ENCODE results near the gene IDH2. TPM values are rescaled to one million over a fixed set of nuclear protein-coding genes. Genes with fewer than 3 reads are reported as not detected.

The IDH2 gene
- total and polyA plus RNA-seq, 7 experiments from 2014 or later = 32.4 to 230 (median 51.9) TPM

DNA sequence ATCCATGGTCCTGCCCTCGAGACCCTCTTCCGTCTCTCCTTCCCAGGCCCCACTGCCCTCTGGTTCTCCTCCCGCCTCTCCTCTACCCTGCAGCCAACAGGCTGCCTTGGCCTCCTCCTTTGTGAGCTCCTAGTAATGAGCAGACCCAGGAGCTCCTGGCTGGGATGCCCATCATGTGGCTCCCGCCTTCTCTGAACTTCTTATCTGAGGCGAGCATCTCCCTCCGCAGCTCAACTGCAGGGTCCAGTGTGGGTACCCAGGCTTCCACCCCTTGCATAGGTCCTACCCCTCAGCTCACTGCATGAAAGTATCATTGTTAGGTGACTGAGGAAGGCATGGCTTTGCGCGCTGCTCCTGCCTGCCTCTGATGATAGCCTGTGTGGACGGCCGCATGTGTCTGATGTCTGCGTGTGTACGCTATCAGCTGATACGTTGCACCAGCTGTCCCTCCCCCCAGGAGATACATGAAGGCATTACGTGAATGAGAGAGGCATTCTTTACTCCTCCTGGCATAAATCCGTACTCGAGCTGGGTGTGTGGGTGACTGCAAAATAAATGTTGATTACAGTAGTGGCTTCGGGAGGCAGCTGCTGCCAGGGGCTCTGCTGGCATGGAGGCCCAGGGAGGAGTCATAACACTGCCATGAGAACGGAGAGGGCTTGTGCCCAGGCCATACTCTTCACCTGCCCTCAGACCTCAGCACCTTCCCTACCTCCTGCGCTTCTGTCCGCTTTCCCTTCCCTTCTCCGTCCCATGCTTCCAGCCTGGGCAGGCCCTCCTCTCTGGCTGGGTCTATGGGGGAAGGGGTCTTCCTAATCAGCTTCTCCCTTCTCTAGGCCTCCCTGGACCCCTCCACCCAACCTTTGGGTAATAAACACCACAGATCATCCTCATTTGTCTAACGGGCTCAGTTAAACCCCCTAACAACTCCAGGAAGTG is 52.3 kb downstream of the IDH2 start:
- Mint-ChIP-seq H3K9me3 (no peaks in the 10 kb centered on the region), H3K4me3 (no peak overlapping the region), H3K4me1 (peaks cover 14 to 49% (median 30%) of the 10 kb centered on the region in 7 donors), H3K36me3 (peaks cover 0 to 6% (median 0%) of the 10 kb centered on the region in 5 donors), H3K27me3 (no peaks in the 10 kb centered on the region), H3K27ac (peak overlapping the region in 1 of 9 donors; percentile 59)
- H3K4me1 ChIP-seq (ENCODE audit: control insufficient read depth in 2 of 2, insufficient read depth in 2 of 2, low read length in 2 of 2) = no peaks in the 10 kb centered on the region
- no peak overlapping the region for H3K27ac ChIP-seq (ENCODE audit: low read depth, low read length)
- intact Hi-C loops (cut with micrococcal nuclease) = no loop called here
- H3K36me3 ChIP-seq (ENCODE audit: control insufficient read depth in 2 of 3, insufficient read depth in 3 of 3, low read length in 3 of 3) = no peaks in the 10 kb centered on the region
- H3K27me3 ChIP-seq (ENCODE audit: control insufficient read depth in 2 of 2, insufficient read depth in 2 of 2, low read length in 2 of 2) = no peaks in the 10 kb centered on the region
- ChIA-PET CTCF (no interaction called here), POLR2A (no interaction called here)
- no peak overlapping the region for H3K4me3 ChIP-seq (ENCODE audit: low read length)
- H3K9me3 ChIP-seq (ENCODE audit: control insufficient read depth in 2 of 3, low read length in 3 of 3) = no peaks in the 10 kb centered on the region
- ATAC-seq (no peak), DNase-seq (no peak)

- Histone ChIP-seq H3K36me3 (ENCODE audit: control insufficient read depth in 2 of 3, insufficient read depth in 3 of 3, low read length in 3 of 3) (no peaks in the 10 kb centered on the region), H3K4me1 (ENCODE audit: control insufficient read depth in 2 of 2, insufficient read depth in 2 of 2, low read length in 2 of 2) (no peaks in the 10 kb centered on the region), H3K9me3 (ENCODE audit: control insufficient read depth in 2 of 3, low read length in 3 of 3) (no peaks in the 10 kb centered on the region), H3K27me3 (ENCODE audit: control insufficient read depth in 2 of 2, insufficient read depth in 2 of 2, low read length in 2 of 2) (no peaks in the 10 kb centered on the region), H3K27ac (ENCODE audit: low read depth, low read length) (no peak overlapping the region), H3K4me3 (ENCODE audit: low read length) (no peak overlapping the region)
- no peaks in the 10 kb centered on the region for H3K9me3 Mint-ChIP-seq
- H3K27me3 Mint-ChIP-seq = no peaks in the 10 kb centered on the region
- H3K4me1 Mint-ChIP-seq = peaks cover 10 to 45% (median 24%) of the 10 kb centered on the region in 7 donors
- intact Hi-C loops (cut with micrococcal nuclease) = no loop called here
- ATAC-seq (no peak), DNase-seq (no peak)
- H3K27ac Mint-ChIP-seq = peak overlapping the region in 1 of 9 donors; percentile 51
- POLR2A ChIA-PET = no interaction called here
- CTCF ChIA-PET = interaction anchor here (0.9 kb wide), 1 partner anchor 151 kb away, joined by 3 read pairs; no protein-coding TSS in a partner anchor
- peaks cover 0 to 7% (median 0%) of the 10 kb centered on the region in 5 donors for H3K36me3 Mint-ChIP-seq
- no peak overlapping the region for H3K4me3 Mint-ChIP-seq
Measured at GRCh38 chr15:90049030-90049429, 53.2 kb downstream of the IDH2 start.

DNA sequence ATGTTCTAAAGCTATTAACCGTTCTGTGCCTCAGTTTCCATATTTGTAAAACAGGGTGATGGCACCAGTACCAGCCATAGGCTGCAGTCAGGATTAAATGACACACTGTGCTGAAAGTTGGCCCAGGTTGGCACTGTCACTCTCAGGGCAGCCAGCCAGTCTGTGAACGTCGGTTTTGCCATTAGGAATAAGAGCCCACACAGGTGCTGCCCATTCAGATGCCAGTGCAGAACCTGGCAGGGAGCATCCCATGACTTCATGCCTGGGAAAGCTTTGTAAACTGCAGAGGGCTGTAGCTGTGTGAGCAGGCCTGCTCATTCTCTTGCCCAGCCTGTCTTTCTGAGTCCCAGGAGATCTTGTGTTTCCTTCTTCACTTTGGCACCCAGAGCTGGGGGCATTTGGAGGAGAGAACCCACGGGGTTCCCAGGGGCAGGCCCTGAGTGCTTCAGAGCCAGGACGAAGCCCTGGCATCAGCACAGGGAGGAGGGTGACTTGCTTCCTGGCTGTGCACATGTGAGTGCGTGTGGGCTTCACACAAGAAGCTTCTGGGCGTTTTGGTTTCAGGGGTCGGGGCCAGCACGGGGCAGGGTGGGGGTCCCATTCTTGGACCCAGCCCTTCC is 54.2 kb downstream of the IDH2 start:
- no peaks in the 10 kb centered on the region for H3K4me1 ChIP-seq (ENCODE audit: control insufficient read depth in 2 of 2, insufficient read depth in 2 of 2, low read length in 2 of 2)
- POLR2A ChIA-PET = no interaction called here
- no peak for ATAC-seq

GRCh38 chr15:90046911-90047392 is 55.3 kb downstream of the IDH2 start:
- H3K36me3 Mint-ChIP-seq = peaks cover 0 to 7% (median 0%) of the 10 kb centered on the region in 5 donors
- no peak for DNase-seq
- peak; percentile 49 for ATAC-seq
- Histone ChIP-seq H3K36me3 (ENCODE audit: control insufficient read depth in 2 of 3, insufficient read depth in 3 of 3, low read length in 3 of 3) (no peaks in the 10 kb centered on the region), H3K4me1 (ENCODE audit: control insufficient read depth in 2 of 2, insufficient read depth in 2 of 2, low read length in 2 of 2) (no peaks in the 10 kb centered on the region), H3K4me3 (ENCODE audit: low read length) (no peak overlapping the region), H3K9me3 (ENCODE audit: control insufficient read depth in 2 of 3, low read length in 3 of 3) (no peaks in the 10 kb centered on the region), H3K27ac (ENCODE audit: low read depth, low read length) (no peak overlapping the region), H3K27me3 (ENCODE audit: control insufficient read depth in 2 of 2, insufficient read depth in 2 of 2, low read length in 2 of 2) (no peaks in the 10 kb centered on the region)
- intact Hi-C loops (cut with micrococcal nuclease) = no loop called here
- H3K27me3 Mint-ChIP-seq = no peaks in the 10 kb centered on the region
- peaks cover 4 to 38% (median 18%) of the 10 kb centered on the region in 7 donors for H3K4me1 Mint-ChIP-seq
- POLR2A ChIA-PET = no interaction called here
- H3K27ac Mint-ChIP-seq = peak overlapping the region in 1 of 9 donors; percentile 25
- CTCF ChIA-PET = no interaction called here
- no peaks in the 10 kb centered on the region for H3K9me3 Mint-ChIP-seq
- no peak overlapping the region for H3K4me3 Mint-ChIP-seq

More for the DNA sequence above, 54.2 kb downstream of the IDH2 start:
- CTCF ChIA-PET = interaction anchor here (0.9 kb wide), 1 partner anchor 150 kb away, joined by 3 read pairs; no protein-coding TSS in a partner anchor
- Mint-ChIP-seq H3K36me3 (peaks cover 0 to 7% (median 0%) of the 10 kb centered on the region in 5 donors), H3K4me3 (no peak overlapping the region), H3K27me3 (no peaks in the 10 kb centered on the region), H3K9me3 (no peaks in the 10 kb centered on the region), H3K27ac (peak overlapping the region in 1 of 9 donors; percentile 41), H3K4me1 (peaks cover 8 to 47% (median 24%) of the 10 kb centered on the region in 7 donors)
- intact Hi-C loops (cut with micrococcal nuclease) = no loop called here
- no peak overlapping the region for H3K4me3 ChIP-seq (ENCODE audit: low read length)
- no peaks in the 10 kb centered on the region for H3K9me3 ChIP-seq (ENCODE audit: control insufficient read depth in 2 of 3, low read length in 3 of 3)
- H3K27ac ChIP-seq (ENCODE audit: low read depth, low read length) = no peak overlapping the region
- H3K27me3 ChIP-seq (ENCODE audit: control insufficient read depth in 2 of 2, insufficient read depth in 2 of 2, low read length in 2 of 2) = no peaks in the 10 kb centered on the region
- H3K36me3 ChIP-seq (ENCODE audit: control insufficient read depth in 2 of 3, insufficient read depth in 3 of 3, low read length in 3 of 3) = no peaks in the 10 kb centered on the region
- DNase-seq = no peak

- H3K4me1 ChIP-seq (ENCODE audit: control insufficient read depth in 2 of 2, insufficient read depth in 2 of 2, low read length in 2 of 2) = no peaks in the 10 kb centered on the region
- ATAC-seq (no peak), DNase-seq (no peak)
- no peaks in the 10 kb centered on the region for H3K36me3 ChIP-seq (ENCODE audit: control insufficient read depth in 2 of 3, insufficient read depth in 3 of 3, low read length in 3 of 3)
- Mint-ChIP-seq H3K9me3 (no peaks in the 10 kb centered on the region), H3K4me3 (no peak overlapping the region), H3K36me3 (peaks cover 0 to 7% (median 0%) of the 10 kb centered on the region in 5 donors), H3K4me1 (peaks cover 3 to 37% (median 18%) of the 10 kb centered on the region in 7 donors), H3K27me3 (no peaks in the 10 kb centered on the region), H3K27ac (peak overlapping the region in 3 of 9 donors; percentile 22 to 72 (median 41))
- H3K4me3 ChIP-seq (ENCODE audit: low read length) = no peak overlapping the region
- ChIA-PET CTCF (no interaction called here), POLR2A (no interaction called here)
- no peaks in the 10 kb centered on the region for H3K9me3 ChIP-seq (ENCODE audit: control insufficient read depth in 2 of 3, low read length in 3 of 3)
- H3K27ac ChIP-seq (ENCODE audit: low read depth, low read length) = no peak overlapping the region
- no peaks in the 10 kb centered on the region for H3K27me3 ChIP-seq (ENCODE audit: control insufficient read depth in 2 of 2, insufficient read depth in 2 of 2, low read length in 2 of 2)
- intact Hi-C loops (cut with micrococcal nuclease) = no loop called here
Measured at GRCh38 chr15:90046289-90046688, 56.0 kb downstream of the IDH2 start.

DNA sequence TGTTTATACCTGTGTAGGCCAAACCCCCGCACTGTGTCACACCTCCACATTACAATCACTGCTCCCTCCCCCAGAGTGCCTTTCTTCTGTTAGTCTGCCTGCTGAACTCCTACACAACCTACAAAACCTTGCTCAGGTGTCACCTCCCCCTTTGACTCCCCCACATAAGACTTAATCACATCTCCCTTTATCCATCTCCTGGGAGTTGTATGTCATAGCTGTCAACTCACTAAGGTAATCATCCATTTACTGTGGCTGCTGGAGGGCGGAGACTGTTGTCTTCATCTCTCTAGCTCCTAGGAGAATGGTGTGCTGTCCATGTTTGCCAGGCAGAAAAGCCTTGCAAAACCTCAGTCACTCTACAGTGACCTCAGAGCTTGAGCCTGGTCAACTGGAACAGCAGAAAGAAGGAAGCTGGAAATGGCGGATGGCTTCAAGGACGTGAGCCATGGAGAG is 57.3 kb downstream of the IDH2 start:
- ChIA-PET CTCF (no interaction called here), POLR2A (interaction anchor here (0.9 kb wide), 1 partner anchor 29 kb away, joined by 3 read pairs; no protein-coding TSS in a partner anchor)
- no peaks in the 10 kb centered on the region for H3K36me3 ChIP-seq (ENCODE audit: control insufficient read depth in 2 of 3, insufficient read depth in 3 of 3, low read length in 3 of 3)
- H3K4me3 ChIP-seq (ENCODE audit: low read length) = no peak overlapping the region
- H3K4me1 ChIP-seq (ENCODE audit: control insufficient read depth in 2 of 2, insufficient read depth in 2 of 2, low read length in 2 of 2) = no peaks in the 10 kb centered on the region
- intact Hi-C loops (cut with micrococcal nuclease) = no loop called here
- no peak overlapping the region for H3K4me3 Mint-ChIP-seq
- H3K36me3 Mint-ChIP-seq = peaks cover 0 to 7% (median 0%) of the 10 kb centered on the region in 5 donors
- H3K4me1 Mint-ChIP-seq = peaks cover 12 to 45% (median 22%) of the 10 kb centered on the region in 7 donors
- ATAC-seq = no peak
- H3K27ac ChIP-seq (ENCODE audit: low read depth, low read length) = no peak overlapping the region
- no peak for DNase-seq
- no peaks in the 10 kb centered on the region for H3K27me3 ChIP-seq (ENCODE audit: control insufficient read depth in 2 of 2, insufficient read depth in 2 of 2, low read length in 2 of 2)
- H3K9me3 Mint-ChIP-seq = no peaks in the 10 kb centered on the region
- peak overlapping the region in 1 of 9 donors; percentile 36 for H3K27ac Mint-ChIP-seq
- no peaks in the 10 kb centered on the region for H3K27me3 Mint-ChIP-seq
- H3K9me3 ChIP-seq (ENCODE audit: control insufficient read depth in 2 of 3, low read length in 3 of 3) = no peaks in the 10 kb centered on the region
